ENCODE measurements around the gene IFT172. TPM values are rescaled to one million over a fixed set of nuclear protein-coding genes. Genes with fewer than 3 reads are reported as not detected.

Gene IFT172
- total RNA-seq, 4 donors from 2014 or later = 12.1 to 29.7 (median 25.0) TPM

GRCh38 chr2:27442920-27443282, 46.6 kb downstream of the IFT172 start:
- 88% methylated on average over 6 of the region's 6 CpGs for WGBS
- TF ChIP-seq POLR2AphosphoS5 (IDR thresholded peaks at IDR 0.05) (no peak), CTCF (IDR thresholded peaks at IDR 0.05) (no peak), POLR2A (IDR thresholded peaks at IDR 0.05; ENCODE audit: low read depth) (no peak), EP300 (IDR thresholded peaks at IDR 0.05) (no peak)
- no peak for DNase-seq (ENCODE audit: extremely low spot score)

GRCh38 chr2:27441958-27442919, 47.3 kb downstream of the IFT172 start, which contains the start of gene KRTCAP3:
TSS of gene KRTCAP3 (plus strand) at chr2:27442381. CDS start at chr2:27442413, 32 bp downstream.
- Histone ChIP-seq H3K4me3 (peak within 1 kb of the TSS; percentile 30 to 45 (median 32)), H3K36me3 (peaks cover 44 to 87% (median 79%) of the 10 kb centered on the region in 4 donors), H3K27ac (replicated peaks in 1 of 4) (peak within 1 kb of the TSS; percentile 15 to 65 (median 55)), H3K27me3 (no peaks in the 10 kb centered on the region), H3K4me1 (peaks cover 7 to 15% (median 14%) of the 10 kb centered on the region in 4 donors), H3K9me3 (no peaks in the 10 kb centered on the region)
- DNase-seq (ENCODE audit: extremely low spot score) = no peak
- intact Hi-C loops (cut with DNase I) = no loop called here
- WGBS = 39% methylated on average over 31 of the region's 80 CpGs
- peak in 1 of 3 experiments; percentile 21 for TF ChIP-seq CTCF (IDR thresholded peaks at IDR 0.05)
- no peak for TF ChIP-seq POLR2A (IDR thresholded peaks at IDR 0.05; ENCODE audit: low read depth)
- TF ChIP-seq EP300 (IDR thresholded peaks at IDR 0.05) = no peak
- TF ChIP-seq POLR2AphosphoS5 (IDR thresholded peaks at IDR 0.05) = peak in 1 of 2 donors; percentile 4

More at GRCh38 chr2:27442920-27443282, 46.6 kb downstream of the IFT172 start:
- H3K36me3 ChIP-seq = peaks cover 44 to 87% (median 78%) of the 10 kb centered on the region in 4 donors
- peaks cover 7 to 15% (median 14%) of the 10 kb centered on the region in 4 donors for H3K4me1 ChIP-seq
- H3K9me3 ChIP-seq = no peaks in the 10 kb centered on the region
- H3K27ac ChIP-seq (replicated peaks in 1 of 4) = peak overlapping the region; percentile 15 to 65 (median 55)
- H3K27me3 ChIP-seq = no peaks in the 10 kb centered on the region
- no peak overlapping the region for H3K4me3 ChIP-seq
- intact Hi-C loops (cut with DNase I) = no loop called here

GRCh38 chr2:27441226-27441926, 48.2 kb downstream of the IFT172 start:
- no peak overlapping the region for H3K4me3 ChIP-seq
- H3K36me3 ChIP-seq = peaks cover 52 to 91% (median 84%) of the 10 kb centered on the region in 4 donors
- intact Hi-C loops (cut with DNase I) = no loop called here
- H3K9me3 ChIP-seq = no peaks in the 10 kb centered on the region
- no peak overlapping the region for H3K27ac ChIP-seq (replicated peaks in 1 of 4)
- DNase-seq (ENCODE audit: extremely low spot score) = no peak
- TF ChIP-seq POLR2AphosphoS5 (IDR thresholded peaks at IDR 0.05) = no peak
- TF ChIP-seq EP300 (IDR thresholded peaks at IDR 0.05) = no peak
- no peak for TF ChIP-seq CTCF (IDR thresholded peaks at IDR 0.05)
- no peak for TF ChIP-seq POLR2A (IDR thresholded peaks at IDR 0.05; ENCODE audit: low read depth)
- H3K4me1 ChIP-seq = peaks cover 7 to 15% (median 14%) of the 10 kb centered on the region in 4 donors
- H3K27me3 ChIP-seq = no peaks in the 10 kb centered on the region
- 76% methylated on average over 10 of the region's 10 CpGs for WGBS

GRCh38 chr2:27435628-27436027, 53.9 kb downstream of the IFT172 start:
- Histone ChIP-seq H3K4me3 (no peak overlapping the region), H3K27ac (replicated peaks in 1 of 4) (no peak overlapping the region), H3K27me3 (no peaks in the 10 kb centered on the region), H3K4me1 (peaks cover 18 to 28% (median 27%) of the 10 kb centered on the region in 4 donors), H3K9me3 (no peaks in the 10 kb centered on the region), H3K36me3 (peaks cover 67 to 82% (median 77%) of the 10 kb centered on the region in 4 donors)
- no peak for DNase-seq (ENCODE audit: extremely low spot score)
- 91% methylated on average over 6 of the region's 6 CpGs for WGBS
- TF ChIP-seq EP300 (IDR thresholded peaks at IDR 0.05) (no peak), CTCF (IDR thresholded peaks at IDR 0.05) (no peak), POLR2AphosphoS5 (IDR thresholded peaks at IDR 0.05) (no peak), POLR2A (IDR thresholded peaks at IDR 0.05; ENCODE audit: low read depth) (no peak)
- intact Hi-C loops (cut with DNase I) = no loop called here

Data from esophagus muscularis mucosa (tissue), 4 donors.